ENCODE measurements around the gene SND1.

- TF ChIP-seq CTCF (IDR thresholded peaks at IDR 0.05 in 8 of 11, conservative IDR thresholded peaks at IDR 0.05 in 3 of 11) = no peak
- TF ChIP-seq POLR2A (IDR thresholded peaks at IDR 0.05) = no peak
- TF ChIP-seq POLR2AphosphoS5 (IDR thresholded peaks at IDR 0.05) = no peak
Measured at GRCh38 chr7:128055637-128056036, 403.6 kb downstream of the SND1 start.
